Measurements from ENCODE around the gene SHISAL2B. TPM values are rescaled to one million over a fixed set of nuclear protein-coding genes. Genes with fewer than 3 reads are reported as not detected.

The SHISAL2B gene
- total RNA-seq, 4 donors from 2014 or later: 0.69 to 2.1 TPM; not detected in 2

- TF ChIP-seq CTCF (IDR thresholded peaks at IDR 0.05): no peak
- DNase-seq (ENCODE audit: low spot score) (no peak), ATAC-seq (ENCODE audit: low FRiP score) (no peak)
Measured at GRCh38 chr5:64678374-64678773, 11.9 kb upstream of the SHISAL2B start.

DNA sequence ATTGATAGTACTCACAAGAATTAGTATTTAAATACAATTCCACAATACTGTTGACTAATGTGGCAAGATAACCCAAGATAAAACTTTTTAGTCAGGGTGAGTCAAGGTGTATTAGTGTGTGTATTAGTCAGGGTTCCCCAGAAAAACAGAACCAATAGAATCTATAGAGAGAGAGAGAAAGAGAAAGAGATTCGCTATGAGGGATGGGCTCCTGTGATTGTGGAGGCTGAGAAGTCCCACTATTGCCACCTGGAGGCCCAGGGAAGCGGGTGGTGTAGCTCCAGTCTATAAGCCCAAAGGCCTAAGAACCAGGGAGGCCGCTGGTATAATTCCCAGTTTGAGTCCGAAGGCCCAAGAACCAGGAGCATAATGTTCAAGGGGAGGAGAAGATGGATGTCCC lies 10.0 kb upstream of the SHISAL2B start:
- ATAC-seq (ENCODE audit: low FRiP score) (no peak), DNase-seq (ENCODE audit: low spot score) (no peak)
- TF ChIP-seq CTCF (IDR thresholded peaks at IDR 0.05): no peak

DNA sequence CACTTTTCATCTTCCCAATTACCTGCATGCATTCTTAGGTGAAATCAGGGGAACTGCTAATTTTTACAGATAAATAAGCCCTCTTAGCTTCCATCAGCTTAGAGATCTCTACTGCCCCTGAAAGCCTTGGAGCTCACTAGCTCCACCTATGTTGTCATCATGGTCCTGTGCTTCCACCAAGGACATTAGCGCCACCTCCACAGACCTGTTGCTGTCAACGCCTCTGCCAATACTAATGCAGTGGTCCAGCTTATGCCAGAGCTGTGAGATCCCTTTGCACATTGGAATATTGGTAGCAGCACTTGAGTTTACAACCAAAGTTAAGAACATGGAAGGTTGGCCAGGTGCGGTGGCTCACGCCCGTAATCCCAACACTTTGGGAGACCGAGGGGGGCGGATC lies 7.7 kb upstream of the SHISAL2B start:
- ATAC-seq (ENCODE audit: low FRiP score): no peak
- TF ChIP-seq CTCF (IDR thresholded peaks at IDR 0.05): no peak

DNA sequence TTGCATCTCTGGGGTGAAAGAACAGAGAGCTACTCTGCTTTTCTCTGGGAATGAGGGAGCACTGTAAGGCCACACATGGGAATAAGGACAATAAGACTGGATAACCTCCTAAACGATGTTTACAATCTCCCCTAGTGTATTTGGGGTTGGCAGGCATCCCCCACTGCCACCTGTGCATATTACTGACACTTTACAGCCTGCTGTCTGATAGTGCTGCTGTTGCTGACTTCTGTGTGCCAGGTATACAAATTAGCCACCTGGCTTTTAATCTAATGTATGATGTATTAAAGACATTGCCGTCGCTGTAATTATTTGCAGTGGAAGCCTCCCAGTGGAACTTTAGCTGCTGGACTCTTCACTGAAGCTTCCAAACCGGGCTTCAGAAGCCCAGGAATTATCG lies 4.4 kb upstream of the SHISAL2B start:
- DNase-seq (ENCODE audit: low spot score): no peak
- no peak for ATAC-seq (ENCODE audit: low FRiP score)
- TF ChIP-seq CTCF (IDR thresholded peaks at IDR 0.05): no peak

More for the DNA sequence above, 7.7 kb upstream of the SHISAL2B start:
- DNase-seq (ENCODE audit: low spot score): no peak

DNA sequence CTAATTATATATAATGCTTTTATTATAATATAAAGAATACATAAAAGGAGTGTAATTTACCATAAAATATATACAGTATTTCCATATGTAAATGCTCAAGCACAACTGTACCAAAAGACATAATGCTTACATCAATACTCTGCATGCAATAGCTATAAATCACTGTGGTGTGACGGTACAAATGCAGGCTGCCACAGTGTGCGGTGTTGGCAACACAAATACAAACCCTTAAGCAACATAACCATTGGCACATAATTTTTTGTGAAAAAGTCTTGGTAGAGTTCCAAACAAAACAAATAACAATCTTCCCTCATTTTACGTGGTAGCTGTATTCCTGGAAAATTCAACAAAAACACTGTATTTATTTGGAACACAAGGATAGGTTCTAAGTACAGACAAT lies 1.9 kb upstream of the SHISAL2B start:
- DNase-seq (ENCODE audit: low spot score) (no peak), ATAC-seq (ENCODE audit: low FRiP score) (no peak)
- no peak for TF ChIP-seq CTCF (IDR thresholded peaks at IDR 0.05)

GRCh38 chr5:64688965-64689364 lies 1.3 kb upstream of the SHISAL2B start:
- no peak for DNase-seq (ENCODE audit: low spot score)
- TF ChIP-seq CTCF (IDR thresholded peaks at IDR 0.05): no peak
- ATAC-seq (ENCODE audit: low FRiP score): no peak

DNA sequence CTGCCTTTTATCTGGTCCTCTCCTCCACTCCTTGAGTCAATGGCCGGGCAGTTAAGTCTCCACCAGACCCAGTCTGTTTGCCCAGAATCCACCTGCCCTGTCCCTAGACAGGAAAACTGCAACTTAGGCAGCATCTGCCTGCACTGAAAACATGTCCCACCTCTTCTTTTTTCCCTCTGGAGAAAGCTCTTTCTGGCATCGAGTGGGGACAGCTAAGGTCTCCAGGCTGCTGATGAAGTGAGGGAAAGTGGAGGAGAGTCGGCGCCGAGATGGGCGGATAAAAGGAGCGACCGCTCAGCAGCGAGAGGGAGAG lies 243 bp upstream of the SHISAL2B start:
- no peak for TF ChIP-seq CTCF (IDR thresholded peaks at IDR 0.05)
- no peak for ATAC-seq (ENCODE audit: low FRiP score)
- no peak for DNase-seq (ENCODE audit: low spot score)

All from omental fat pad (tissue), 4 donors.